GM12878 (cell line): ENCODE results near the gene CYTH2. TPM values are rescaled to one million over a fixed set of nuclear protein-coding genes. Genes with fewer than 3 reads are reported as not detected.

Experiments used
- ATAC-seq: fragments of 200-7000 bp; cut with Tn5 transposase; 3 replicates; pipeline ENCODE4 v1.9.1; 2020; ENCODE audit warnings: mild to moderate bottlenecking, moderate library complexity
- BruUV-seq: library from RNA; stranded (reverse); fragments of 400-500 nt; replicated peaks from 2 replicates; lab custom pipeline; 2021; lab: Mats Ljungman, UMichigan
- CTCF ChIA-PET: fragments of 300-600 bp; sonication (Branson Sonifier 250); formaldehyde crosslinking; extraction: SDS; loops from one replicate; lab custom pipeline; 2021; ENCODE audit warnings: inconsistent platforms; lab: Yijun Ruan, JAX
- POLR2A ChIA-PET: fragments of 350-600 bp; formaldehyde crosslinking; extraction: SDS; loops from one replicate; lab custom pipeline; 2021; ENCODE audit warnings: inconsistent platforms; lab: Charles Lee
- RAD21 ChIA-PET: fragments of 300-600 bp; sonication (Branson Sonifier 250); formaldehyde crosslinking; loops from one replicate; lab custom pipeline; 2023; ENCODE audit warnings: antibody characterized with exemption; ENCODE audit not compliant: unreplicated experiment; lab: Charles Lee
- SMC1A ChIA-PET: fragments of 300-600 bp; sonication (Branson Sonifier 250); formaldehyde crosslinking; loops from one replicate; lab custom pipeline; 2023; ENCODE audit not compliant: unreplicated experiment, uncharacterized antibody; lab: Charles Lee
- DNase-seq: peaks from one replicate; pipeline ENCODE4 v3.0.0-alpha.2; 2011; ENCODE audit warnings: low read depth, low spot score
- FAIRE-seq: peaks from 3 replicates; lab custom pipeline; 2011; peaks lifted over from hg19 to GRCh38; lab: Jason Lieb, UNC
- H2AFZ ChIP-seq: 2 replicates; pipeline ENCODE4 v1.6.0; 2011; ENCODE audit warnings: low read depth, low read length, control low read depth; ENCODE audit not compliant: control insufficient read depth
- H3K27ac ChIP-seq: 2 replicates; pipeline ENCODE4 v1.5.1; 2011; ENCODE audit warnings: control low read depth; ENCODE audit not compliant: control insufficient read depth, insufficient read depth
- H3K27me3 ChIP-seq, 2 experiments: replicated peaks in 1 of 2; 2 replicates each; pipeline versions ENCODE4 v1.6.0 to v1.6.1; 2011; ENCODE audit warnings: low read length in 1 of 2; ENCODE audit not compliant: control insufficient read depth in 2 of 2, insufficient read depth in 2 of 2
- H3K36me3 ChIP-seq, 2 experiments: 2 replicates each; pipeline ENCODE4 v1.5.1; 2011; ENCODE audit warnings: low read length in 1 of 2; ENCODE audit not compliant: control insufficient read depth in 2 of 2, insufficient read depth in 2 of 2
- H3K4me1 ChIP-seq: 2 replicates; pipeline ENCODE4 v1.6.1; 2011; ENCODE audit warnings: mild to moderate bottlenecking, low read length, moderate library complexity, mixed read lengths; ENCODE audit not compliant: control insufficient read depth, insufficient read depth
- H3K4me2 ChIP-seq: 2 replicates; pipeline ENCODE4 v1.6.0; 2011; ENCODE audit warnings: control low read depth; ENCODE audit not compliant: control insufficient read depth, insufficient read depth
- H3K4me3 ChIP-seq: fragments of 200-600 bp; sonication (generic); 2 replicates; pipeline ENCODE4 v1.5.1; 2016
- H3K79me2 ChIP-seq: 2 replicates; pipeline ENCODE4 v1.6.0; 2011; ENCODE audit warnings: low read length; ENCODE audit not compliant: control insufficient read depth, insufficient read depth
- H3K9ac ChIP-seq: 2 replicates; pipeline ENCODE4 v1.8.0; 2011; ENCODE audit warnings: low read length, control low read depth, mixed read lengths; ENCODE audit not compliant: control insufficient read depth, insufficient read depth
- H3K9me3 ChIP-seq: replicated peaks from 3 replicates; pipeline ENCODE4 v1.5.1; 2011; ENCODE audit warnings: mild to moderate bottlenecking, low read length; ENCODE audit not compliant: control insufficient read depth, insufficient read depth
- H4K20me1 ChIP-seq: 2 replicates; pipeline ENCODE4 v1.6.0; 2011; ENCODE audit not compliant: control insufficient read depth, insufficient read depth
- CREB1 ChIP-seq: IDR thresholded peaks from 2 replicates; pipeline ENCODE4 v1.6.1; 2012; ENCODE audit warnings: low read depth, mild to moderate bottlenecking, inconsistent platforms
- EGR1 ChIP-seq, 2 experiments: IDR thresholded peaks; 1 replicate in 1 of 2; 2 replicates in 1 of 2; pipeline ENCODE4 v1.6.1; 2011 to 2012; ENCODE audit warnings: low read depth in 2 of 2, low read length in 2 of 2, borderline replicate concordance in 1 of 2, mild to moderate bottlenecking in 1 of 2, moderate library complexity in 1 of 2
- HDGF ChIP-seq: fragments of 450-650 bp; IDR thresholded peaks from 2 replicates; pipeline ENCODE4 v1.6.1; 2016; ENCODE audit warnings: antibody characterized with exemption
- NFXL1 ChIP-seq: fragments of 450-650 bp; IDR thresholded peaks from 2 replicates; pipeline ENCODE4 v1.6.1; 2017; ENCODE audit warnings: antibody characterized with exemption, mild to moderate bottlenecking, borderline replicate concordance
- POLR2A ChIP-seq: IDR thresholded peaks from 2 replicates; pipeline ENCODE4 v1.6.1; 2011; ENCODE audit warnings: low read depth, mild to moderate bottlenecking, low read length
- SREBF1 ChIP-seq: IDR thresholded peaks from 2 replicates; pipeline ENCODE4 v1.6.1; 2012; ENCODE audit warnings: mild to moderate bottlenecking, low read length
- SRF ChIP-seq, 2 experiments: IDR thresholded peaks; 2 replicates each; pipeline ENCODE4 v1.6.1; 2011; ENCODE audit warnings: low read depth in 2 of 2, low read length in 2 of 2, mild to moderate bottlenecking in 1 of 2, moderate library complexity in 1 of 2
- WGBS: methylation state at CpG from one replicate; pipeline ENCODE4 v1.1.6; 2016; ENCODE audit warnings: low lambda C conversion rate; ENCODE audit not compliant: insufficient replicate concordance, insufficient coverage; ENCODE audit errors: missing lambda C conversion rate; 5-methylcytosine and 5-hydroxymethylcytosine counted together
- in situ Hi-C: fragments of 300-500 bp; cut with MboI; formaldehyde crosslinking; loops from 9 replicates; pipeline ENCODE4 v1.14.3; 2018; ENCODE audit warnings: mixed read lengths
- intact Hi-C: fragments of 100-400 bp; cut with micrococcal nuclease; formaldehyde crosslinking; loops from one replicate; pipeline ENCODE4 v1.14.2; 2022; ENCODE audit not compliant: unreplicated experiment
- polyA plus RNA-seq, 11 experiments: library from polyadenylated mRNA; depleted of rRNA in 4 of 11; unstranded in 6 of 11; stranded (reverse) in 5 of 11; fragments of >200 nt; fragmentation: Nextera tagmentation in 4 of 11; fragmentation: Illumina TruSeq in 1 of 11; extraction: Ambion mirVana in 4 of 11; extraction: Trizol in 1 of 11; gene quantifications; 1 replicate in 1 of 11; 2 replicates in 10 of 11; pipeline versions ENCODE4 v1.2.1 to v1.2.3, GENCODE V29; 2011 to 2016; ENCODE audit warnings: inconsistent platforms in 2 of 11, missing spikeins in 2 of 11, low read depth in 1 of 11
- total RNA-seq, 4 experiments: library from RNA; depleted of rRNA in 3 of 4; stranded (reverse); fragments of >200 nt in 3 of 4; fragmentation: Illumina TruSeq in 1 of 4; extraction: Trizol in 1 of 4; gene quantifications; 2 replicates each; pipeline versions ENCODE4 v1.2.1 to v1.2.3, GENCODE V29; 2013 to 2021
- TF ChIP-seq, protein P1 (sequence below): fragments of 450-650 bp; formaldehyde crosslinking; IDR thresholded peaks from 2 replicates; pipeline ENCODE4 v1.5.0; 2022; ENCODE audit warnings: mild to moderate bottlenecking, missing genetic modification characterization

CYTH2 gene
- total and polyA plus RNA-seq, 10 of the 15 experiments (the other 5 are each of a cell fraction or from before 2014, with no cell fraction given) = 1.3 to 31.9 (median 22.2) TPM

- TF ChIP-seq SRF (IDR thresholded peaks at IDR 0.05; ENCODE audit: low read depth in 2 of 2, low read length in 2 of 2) (no peak), NFXL1 (no peak), SREBF1 (no peak), EGR1 (IDR thresholded peaks at IDR 0.05; ENCODE audit: borderline replicate concordance in 1 of 2, low read depth in 2 of 2, low read length in 2 of 2) (no peak), POLR2A (no peak), HDGF (no peak)
- TF ChIP-seq, protein P1, sequence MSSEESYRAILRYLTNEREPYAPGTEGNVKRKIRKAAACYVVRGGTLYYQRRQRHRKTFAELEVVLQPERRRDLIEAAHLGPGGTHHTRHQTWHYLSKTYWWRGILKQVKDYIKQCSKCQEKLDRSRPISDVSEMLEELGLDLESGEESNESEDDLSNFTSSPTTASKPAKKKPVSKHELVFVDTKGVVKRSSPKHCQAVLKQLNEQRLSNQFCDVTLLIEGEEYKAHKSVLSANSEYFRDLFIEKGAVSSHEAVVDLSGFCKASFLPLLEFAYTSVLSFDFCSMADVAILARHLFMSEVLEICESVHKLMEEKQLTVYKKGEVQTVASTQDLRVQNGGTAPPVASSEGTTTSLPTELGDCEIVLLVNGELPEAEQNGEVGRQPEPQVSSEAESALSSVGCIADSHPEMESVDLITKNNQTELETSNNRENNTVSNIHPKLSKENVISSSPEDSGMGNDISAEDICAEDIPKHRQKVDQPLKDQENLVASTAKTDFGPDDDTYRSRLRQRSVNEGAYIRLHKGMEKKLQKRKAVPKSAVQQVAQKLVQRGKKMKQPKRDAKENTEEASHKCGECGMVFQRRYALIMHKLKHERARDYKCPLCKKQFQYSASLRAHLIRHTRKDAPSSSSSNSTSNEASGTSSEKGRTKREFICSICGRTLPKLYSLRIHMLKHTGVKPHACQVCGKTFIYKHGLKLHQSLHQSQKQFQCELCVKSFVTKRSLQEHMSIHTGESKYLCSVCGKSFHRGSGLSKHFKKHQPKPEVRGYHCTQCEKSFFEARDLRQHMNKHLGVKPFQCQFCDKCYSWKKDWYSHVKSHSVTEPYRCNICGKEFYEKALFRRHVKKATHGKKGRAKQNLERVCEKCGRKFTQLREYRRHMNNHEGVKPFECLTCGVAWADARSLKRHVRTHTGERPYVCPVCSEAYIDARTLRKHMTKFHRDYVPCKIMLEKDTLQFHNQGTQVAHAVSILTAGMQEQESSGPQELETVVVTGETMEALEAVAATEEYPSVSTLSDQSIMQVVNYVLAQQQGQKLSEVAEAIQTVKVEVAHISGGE (CRISPR knock-in tag) = no peak
- TF ChIP-seq, all 136 proteins: peak for 0
Observed at GRCh38 chr19:48507911-48508439, 38.8 kb downstream of the CYTH2 start (continued).

DNA sequence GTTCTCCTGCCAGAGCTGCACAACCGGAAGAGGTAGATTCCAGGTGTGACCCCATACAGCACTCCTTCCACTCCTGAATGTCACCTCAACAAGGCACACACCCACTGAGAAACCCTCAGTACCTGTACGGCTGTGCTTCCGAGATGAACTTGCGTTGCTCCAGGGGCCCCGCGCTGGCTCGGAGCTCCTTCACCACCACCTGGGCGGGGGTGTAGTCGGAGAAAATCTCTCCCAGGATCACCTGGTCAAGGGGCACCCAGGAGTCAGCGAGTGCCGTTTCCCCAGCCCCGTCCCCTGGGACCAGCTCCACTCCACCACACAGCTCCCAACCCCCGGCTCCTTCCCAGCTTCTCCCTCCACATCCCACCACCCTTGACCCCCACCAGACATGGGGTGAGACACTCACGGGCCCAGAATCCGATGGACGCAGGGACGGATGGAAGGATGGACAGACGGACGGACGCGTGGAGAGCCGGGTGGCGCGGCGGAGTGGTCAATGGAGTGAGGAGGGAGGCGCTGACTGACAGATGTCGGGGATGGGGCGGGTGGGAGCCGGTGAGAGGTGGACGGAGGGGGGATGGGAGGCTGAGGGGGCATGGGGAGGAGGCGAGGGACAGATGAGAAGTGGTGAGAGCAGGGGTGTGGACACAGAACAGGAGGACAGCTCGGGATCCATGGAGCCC, 39.7 kb downstream of the CYTH2 start:
- no peaks in the 10 kb centered on the region for H3K36me3 ChIP-seq
- H3K4me2 ChIP-seq = no peak overlapping the region
- in situ Hi-C loops (loop anchor here (5.0 kb wide), 1 partner anchor 73 kb away; no protein-coding TSS in a partner anchor), intact Hi-C loops (no loop called here)
- ChIA-PET RAD21 (interaction anchor here (4.5 kb wide), 1 partner anchor 77 kb away, joined by 69 read pairs; no protein-coding TSS in a partner anchor), POLR2A (interaction anchor here (0.6 kb wide), 1 partner anchor 153 kb away, joined by 4 read pairs; no protein-coding TSS in a partner anchor), SMC1A (interaction anchor here (5.5 kb wide), 1 partner anchor 76 kb away, joined by 68 read pairs; no protein-coding TSS in a partner anchor), CTCF (interaction anchor here (2.2 to 7.1 kb wide), 3 partner anchors 19 to 81 kb away, joined by 11 to 131 read pairs (median 24); no protein-coding TSS in a partner anchor)
- H2AFZ ChIP-seq = no peak overlapping the region
- FAIRE-seq (no peak), DNase-seq (no peak), ATAC-seq (no peak)
- no peak for TF ChIP-seq CREB1
- no peak overlapping the region for H3K4me3 ChIP-seq
- no peak overlapping the region for H3K27ac ChIP-seq
- H3K9ac ChIP-seq = no peak overlapping the region
- peaks cover 2 to 4% of the 10 kb centered on the region in 2 experiments; a peak in 3 of 4 replicates for H3K27me3 ChIP-seq
- no peaks in the 10 kb centered on the region; the same call in 1 of the 2 replicates for H4K20me1 ChIP-seq
- H3K9me3 ChIP-seq = no peaks in the 10 kb centered on the region
- WGBS = 52% methylated on average over 26 of the region's 32 CpGs
- peaks cover 8% of the 10 kb centered on the region for H3K4me1 ChIP-seq
- no peaks in the 10 kb centered on the region for H3K79me2 ChIP-seq
- BruUV-seq = no TSS peak
